ENCODE results near the gene TMEM123.

TMEM123 gene

GRCh38 chr11:102405501-102405900 lies 47.1 kb downstream of the TMEM123 start:
- no peak for TF ChIP-seq CTCF (IDR thresholded peaks at IDR 0.05; ENCODE audit: extremely low read depth, missing control alignments)
- no peak for DNase-seq (ENCODE audit: low spot score)

- no peak for DNase-seq (ENCODE audit: low spot score)
- TF ChIP-seq CTCF (IDR thresholded peaks at IDR 0.05; ENCODE audit: extremely low read depth, missing control alignments): no peak
These were observed 50.0 kb downstream of the TMEM123 start for GRCh38 chr11:102402548-102402947.

- DNase-seq (ENCODE audit: low spot score): no peak
- TF ChIP-seq CTCF (IDR thresholded peaks at IDR 0.05; ENCODE audit: extremely low read depth, missing control alignments): no peak
These were observed 50.7 kb downstream of the TMEM123 start for GRCh38 chr11:102401905-102402304.

GRCh38 chr11:102400603-102401002 lies 52.0 kb downstream of the TMEM123 start:
- DNase-seq (ENCODE audit: low spot score): no peak
- TF ChIP-seq CTCF (IDR thresholded peaks at IDR 0.05; ENCODE audit: extremely low read depth, missing control alignments): no peak

GRCh38 chr11:102399189-102399588 lies 53.4 kb downstream of the TMEM123 start:
- TF ChIP-seq CTCF (IDR thresholded peaks at IDR 0.05; ENCODE audit: extremely low read depth, missing control alignments): no peak
- DNase-seq (ENCODE audit: low spot score): no peak

- DNase-seq (ENCODE audit: low spot score): no peak
- TF ChIP-seq CTCF (IDR thresholded peaks at IDR 0.05; ENCODE audit: extremely low read depth, missing control alignments): no peak
These were observed 54.3 kb downstream of the TMEM123 start for GRCh38 chr11:102398297-102398696.

- no peak for DNase-seq (ENCODE audit: low spot score)
- no peak for TF ChIP-seq CTCF (IDR thresholded peaks at IDR 0.05; ENCODE audit: extremely low read depth, missing control alignments)
These were observed 55.6 kb downstream of the TMEM123 start for GRCh38 chr11:102396708-102397563.
